A549 (cell line): ENCODE results near the gene MARCHF9. TPM values are rescaled to one million over a fixed set of nuclear protein-coding genes. Genes with fewer than 3 reads are reported as not detected.

Source experiments
- ATAC-seq, 2 experiments: fragments of 200-7000 bp in 1 of 2; fragments of >200 bp in 1 of 2; cut with Nextera tagmentation in 1 of 2; cut with Tn5 transposase in 1 of 2; 3 replicates each; pipeline versions ENCODE4 v1.8.0 to v1.9.1; 2018 to 2020; ENCODE audit warnings: mild to moderate bottlenecking in 1 of 2, moderate library complexity in 1 of 2
- CTCF ChIA-PET: fragments of 300-600 bp; sonication (Branson Sonifier 250); formaldehyde crosslinking; extraction: SDS; loops from one replicate; lab custom pipeline; 2021; ENCODE audit warnings: antibody characterized with exemption, inconsistent platforms; lab: Yijun Ruan, JAX
- POLR2A ChIA-PET: fragments of 350-600 bp; formaldehyde crosslinking; extraction: SDS; loops from one replicate; lab custom pipeline; 2021; ENCODE audit warnings: antibody characterized with exemption, inconsistent platforms; lab: Yijun Ruan, JAX
- DNase-seq, 2 experiments: peaks; one replicate each; pipeline versions ENCODE4 v3.0.0 to v3.0.0-alpha.2; 2011 to 2016; ENCODE audit warnings: low read depth in 1 of 2, low spot score in 1 of 2
- FAIRE-seq: peaks from 2 replicates; lab custom pipeline; 2011; peaks lifted over from hg19 to GRCh38; lab: Jason Lieb, UNC
- H3K27ac ChIP-seq, 2 experiments: fragments of >200 bp; sonication (Bioruptor Twin); formaldehyde crosslinking; 3 replicates each; pipeline ENCODE4 v1.5.1; 2016 to 2017
- H3K4me1 ChIP-seq: fragments of >200 bp; sonication (Bioruptor Twin); formaldehyde crosslinking; 3 replicates; pipeline ENCODE4 v1.6.1; 2016
- H3K4me2 ChIP-seq: fragments of >200 bp; sonication (Bioruptor Twin); formaldehyde crosslinking; 3 replicates; pipeline ENCODE4 v1.6.1; 2016
- H3K4me3 ChIP-seq: fragments of >200 bp; sonication (Bioruptor Twin); formaldehyde crosslinking; 3 replicates; pipeline ENCODE4 v1.5.1; 2016
- H3K9me3 ChIP-seq: fragments of >200 bp; sonication (Bioruptor Twin); formaldehyde crosslinking; 3 replicates; pipeline ENCODE4 v1.6.1; 2016
- BCL3 ChIP-seq: fragments of >200 bp; sonication (Bioruptor Twin); formaldehyde crosslinking; IDR thresholded peaks from 3 replicates; pipeline ENCODE4 v1.6.1; 2016
- CBX2 ChIP-seq: fragments of 200-600 bp; sonication (generic); IDR thresholded peaks from 2 replicates; pipeline ENCODE4 v1.6.1; 2016; ENCODE audit warnings: low read depth, mild to moderate bottlenecking, borderline replicate concordance
- CBX8 ChIP-seq: fragments of 200-600 bp; sonication (generic); IDR thresholded peaks from 2 replicates; pipeline ENCODE4 v1.6.1; 2016
- ESRRA ChIP-seq: fragments of 150-350 bp; IDR thresholded peaks from 2 replicates; pipeline ENCODE4 v1.6.1; 2014; ENCODE audit warnings: mild to moderate bottlenecking, low read length, borderline replicate concordance
- FOSB ChIP-seq: fragments of 250-450 bp; sonication (Bioruptor Pico); IDR thresholded peaks from 2 replicates; pipeline ENCODE4 v1.5.0; 2020; ENCODE audit warnings: mild to moderate bottlenecking, moderate library complexity
- HES2 ChIP-seq: fragments of >200 bp; sonication (Bioruptor Twin); formaldehyde crosslinking; IDR thresholded peaks from 2 replicates; pipeline ENCODE4 v1.6.1; 2016
- HOXB13 ChIP-seq: fragments of 250-450 bp; sonication (Bioruptor Pico); IDR thresholded peaks from 2 replicates; pipeline ENCODE4 v1.5.0; 2020; ENCODE audit warnings: low read depth, mild to moderate bottlenecking, moderate library complexity
- KDM1A ChIP-seq: fragments of 200-600 bp; sonication (generic); IDR thresholded peaks from 2 replicates; pipeline ENCODE4 v1.6.1; 2016; ENCODE audit warnings: low read depth, mild to moderate bottlenecking
- KDM5A ChIP-seq: fragments of 200-600 bp; sonication (generic); IDR thresholded peaks from 2 replicates; pipeline ENCODE4 v1.6.1; 2016; ENCODE audit warnings: antibody characterized with exemption, mild to moderate bottlenecking
- MAFK ChIP-seq: fragments of 450-650 bp; IDR thresholded peaks from 2 replicates; pipeline ENCODE4 v1.6.1; 2014; ENCODE audit not compliant: partially characterized antibody
- MAX ChIP-seq: IDR thresholded peaks from 2 replicates; pipeline ENCODE4 v1.6.1; 2012
- NFE2L2 ChIP-seq: fragments of 150-350 bp; conservative IDR thresholded peaks from 2 replicates; pipeline ENCODE4 v1.6.1; 2014; ENCODE audit warnings: low read length
- PBX3 ChIP-seq: IDR thresholded peaks from 2 replicates; pipeline ENCODE4 v1.6.1; 2012
- RAD21 ChIP-seq, 2 experiments: fragments of >200 bp in 1 of 2; sonication (Bioruptor Twin) in 1 of 2; formaldehyde crosslinking in 1 of 2; IDR thresholded peaks in 1 of 2; conservative IDR thresholded peaks in 1 of 2; 2 replicates in 1 of 2; 3 replicates in 1 of 2; pipeline ENCODE4 v1.6.1; 2012 to 2018; ENCODE audit warnings: inconsistent platforms in 1 of 2
- RARB ChIP-seq: fragments of 250-450 bp; sonication (Bioruptor Pico); IDR thresholded peaks from 2 replicates; pipeline ENCODE4 v1.8.0; 2021; ENCODE audit warnings: mild to moderate bottlenecking, moderate library complexity
- RNF2 ChIP-seq: fragments of 200-600 bp; sonication (generic); IDR thresholded peaks from 2 replicates; pipeline ENCODE4 v1.6.1; 2016; ENCODE audit warnings: low read depth, mild to moderate bottlenecking, antibody characterized with exemption, moderate library complexity, borderline replicate concordance
- SMC3 ChIP-seq: fragments of >200 bp; sonication (Bioruptor Twin); formaldehyde crosslinking; IDR thresholded peaks from 3 replicates; pipeline ENCODE4 v1.6.1; 2018; ENCODE audit warnings: inconsistent platforms
- ZC3H11A ChIP-seq: fragments of 450-650 bp; IDR thresholded peaks from 2 replicates; pipeline ENCODE4 v1.6.1; 2014; ENCODE audit warnings: antibody characterized with exemption, mild to moderate bottlenecking
- ZNF302 ChIP-seq: fragments of 250-450 bp; sonication (Bioruptor Pico); IDR thresholded peaks from 2 replicates; pipeline ENCODE4 v1.9.0; 2021; ENCODE audit warnings: inconsistent platforms, mild to moderate bottlenecking, moderate library complexity
- WGBS: methylation state at CpG from one replicate; pipeline ENCODE4 v1.1.6; 2017; ENCODE audit errors: missing lambda C conversion rate; 5-methylcytosine and 5-hydroxymethylcytosine counted together
- polyA plus RNA-seq, 4 experiments: library from polyadenylated mRNA; depleted of rRNA in 3 of 4; stranded (reverse); fragments of >200 nt; fragmentation: RNase III in 1 of 4; extraction: RNeasy Plus Mini Kit Qiagen cat#74134 plus additional on column Dnase treatment in 1 of 4; gene quantifications; 2 replicates in 3 of 4; 3 replicates in 1 of 4; pipeline ENCODE4 v1.2.3, GENCODE V29; 2011 to 2017
- small RNA-seq, 6 experiments: library from RNA; depleted of rRNA; stranded (forward); fragments of <200 nt; gene quantifications; one replicate each; pipeline ENCODE3, GENCODE V24; 2012

MARCHF9 gene
- polyA plus RNA-seq, 2 of the 4 experiments (the other 2 are of a cell fraction): 6.8 to 7.2 TPM

- FAIRE-seq: peak; percentile 77
- Histone ChIP-seq H3K4me2 (no peak overlapping the region), H3K9me3 (no peaks in the 10 kb centered on the region), H3K4me1 (peaks cover 11% of the 10 kb centered on the region), H3K4me3 (no peak overlapping the region), H3K27ac (no peak overlapping the region)
- CTCF ChIA-PET: interaction anchor here (1.1 to 2.7 kb wide), 7 partner anchors 9 to 95 kb away, joined by 3 to 13 read pairs (median 5); partner anchors contain the start of gene TSFM
- POLR2A ChIA-PET: no interaction called here
- no peak for TF ChIP-seq HOXB13 (CRISPR knock-in tag)
- TF ChIP-seq BCL3: no peak
- TF ChIP-seq HES2: no peak
- TF ChIP-seq CBX2: no peak
- TF ChIP-seq MAX: no peak
- no peak for TF ChIP-seq ESRRA
- no peak for TF ChIP-seq CBX8
- TF ChIP-seq ZNF302 (CRISPR knock-in tag): no peak
- no peak for TF ChIP-seq RARB
- TF ChIP-seq KDM1A: no peak
- TF ChIP-seq ZC3H11A: no peak
- no peak for TF ChIP-seq NFE2L2
- no peak for TF ChIP-seq RAD21 (conservative IDR thresholded peaks at IDR 0.05 in 1 of 2, IDR thresholded peaks at IDR 0.05 in 1 of 2)
- TF ChIP-seq MAFK: no peak
- TF ChIP-seq KDM5A: no peak
- TF ChIP-seq PBX3: no peak
- TF ChIP-seq RNF2: no peak
- no peak for TF ChIP-seq FOSB
- no peak for TF ChIP-seq SMC3
- DNase-seq: no peak
- no peak for ATAC-seq
- 79% methylated on average over 3 of the region's 3 CpGs for WGBS
These were observed 54.5 kb downstream of the MARCHF9 start for GRCh38 chr12:57809425-57809824.

Small RNAs within 50 kb of the gene (small RNA-seq; reads per million reads assigned to genes)
- gene RNU6-1083P: 0 reads per million in 6 experiments

Other genes starting within 250 kb of the MARCHF9 start
- 73.1 and 93.0 TPM in 2 replicates for gene DDIT3, start 234.6 kb upstream of the MARCHF9 start, polyA plus RNA-seq (2011; rRNA removed)
- gene DDIT3, start 234.6 kb upstream of the MARCHF9 start, polyA plus RNA-seq (2017; fragmentation: RNase III; extraction: RNeasy Plus Mini Kit Qiagen cat#74134 plus additional on column Dnase treatment): 11.5 to 16.0 TPM (median 13.5 TPM) in 3 replicates
- gene MBD6, start 232.3 kb upstream of the MARCHF9 start, polyA plus RNA-seq (2011; rRNA removed): 4.6 and 7.3 TPM in 2 replicates
- gene MBD6, start 232.3 kb upstream of the MARCHF9 start, polyA plus RNA-seq (2017; fragmentation: RNase III; extraction: RNeasy Plus Mini Kit Qiagen cat#74134 plus additional on column Dnase treatment): 18.7 to 25.3 TPM (median 24.2 TPM) in 3 replicates
- gene DCTN2, start 207.9 kb upstream of the MARCHF9 start, polyA plus RNA-seq (2011; rRNA removed): 140 and 169 TPM in 2 replicates
- gene DCTN2, start 207.9 kb upstream of the MARCHF9 start, polyA plus RNA-seq (2017; fragmentation: RNase III; extraction: RNeasy Plus Mini Kit Qiagen cat#74134 plus additional on column Dnase treatment): 203 to 211 TPM (median 211 TPM) in 3 replicates
- 0.89 and 0.90 TPM in 2 replicates for gene KIF5A, start 205.1 kb upstream of the MARCHF9 start, polyA plus RNA-seq (2011; rRNA removed)
- gene KIF5A, start 205.1 kb upstream of the MARCHF9 start, polyA plus RNA-seq (2017; fragmentation: RNase III; extraction: RNeasy Plus Mini Kit Qiagen cat#74134 plus additional on column Dnase treatment): 0.45 to 0.61 TPM (median 0.55 TPM) in 3 replicates
- gene PIP4K2C, start 163.9 kb upstream of the MARCHF9 start, polyA plus RNA-seq (2011; rRNA removed): 60.9 and 62.9 TPM in 2 replicates
- 30.5 to 35.7 TPM (median 35.3 TPM) in 3 replicates for gene PIP4K2C, start 163.9 kb upstream of the MARCHF9 start, polyA plus RNA-seq (2017; fragmentation: RNase III; extraction: RNeasy Plus Mini Kit Qiagen cat#74134 plus additional on column Dnase treatment)
- gene DTX3, start 150.3 kb upstream of the MARCHF9 start, polyA plus RNA-seq (2011; rRNA removed): 21.7 and 29.6 TPM in 2 replicates
- 18.1 to 26.2 TPM (median 24.7 TPM) in 3 replicates for gene DTX3, start 150.3 kb upstream of the MARCHF9 start, polyA plus RNA-seq (2017; fragmentation: RNase III; extraction: RNeasy Plus Mini Kit Qiagen cat#74134 plus additional on column Dnase treatment)
- 9.3 and 9.9 TPM in 2 replicates for gene ARHGEF25, start 143.7 kb upstream of the MARCHF9 start, polyA plus RNA-seq (2011; rRNA removed)
- 8.0 to 13.8 TPM (median 11.9 TPM) in 3 replicates for gene ARHGEF25, start 143.7 kb upstream of the MARCHF9 start, polyA plus RNA-seq (2017; fragmentation: RNase III; extraction: RNeasy Plus Mini Kit Qiagen cat#74134 plus additional on column Dnase treatment)
- 25.7 and 27.0 TPM in 2 replicates for gene B4GALNT1, start 121.9 kb upstream of the MARCHF9 start, polyA plus RNA-seq (2011; rRNA removed)
- gene B4GALNT1, start 121.9 kb upstream of the MARCHF9 start, polyA plus RNA-seq (2017; fragmentation: RNase III; extraction: RNeasy Plus Mini Kit Qiagen cat#74134 plus additional on column Dnase treatment): 33.2 to 35.1 TPM (median 33.4 TPM) in 3 replicates
- 183 and 208 TPM in 2 replicates for gene OS9, start 61.0 kb upstream of the MARCHF9 start, polyA plus RNA-seq (2011; rRNA removed)
- gene OS9, start 61.0 kb upstream of the MARCHF9 start, polyA plus RNA-seq (2017; fragmentation: RNase III; extraction: RNeasy Plus Mini Kit Qiagen cat#74134 plus additional on column Dnase treatment): 115 to 128 TPM (median 128 TPM) in 3 replicates
- gene AGAP2, start 16.4 kb upstream of the MARCHF9 start, polyA plus RNA-seq (2011; rRNA removed): 0.26 and 0.36 TPM in 2 replicates
- gene AGAP2, start 16.4 kb upstream of the MARCHF9 start, polyA plus RNA-seq (2017; fragmentation: RNase III; extraction: RNeasy Plus Mini Kit Qiagen cat#74134 plus additional on column Dnase treatment): 0.21 to 0.45 TPM (median 0.28 TPM) in 3 replicates
- gene TSPAN31, start 10.1 kb upstream of the MARCHF9 start, polyA plus RNA-seq (2011; rRNA removed): 51.9 and 61.0 TPM in 2 replicates
- 20.6 to 27.1 TPM (median 22.8 TPM) in 3 replicates for gene TSPAN31, start 10.1 kb upstream of the MARCHF9 start, polyA plus RNA-seq (2017; fragmentation: RNase III; extraction: RNeasy Plus Mini Kit Qiagen cat#74134 plus additional on column Dnase treatment)
- 226 and 289 TPM in 2 replicates for gene CDK4, start 2.8 kb upstream of the MARCHF9 start, polyA plus RNA-seq (2011; rRNA removed)
- 226 to 255 TPM (median 229 TPM) in 3 replicates for gene CDK4, start 2.8 kb upstream of the MARCHF9 start, polyA plus RNA-seq (2017; fragmentation: RNase III; extraction: RNeasy Plus Mini Kit Qiagen cat#74134 plus additional on column Dnase treatment)
- gene CYP27B1, start 12.0 kb downstream of the MARCHF9 start, polyA plus RNA-seq (2011; rRNA removed): 1.8 and 1.9 TPM in 2 replicates
- gene CYP27B1, start 12.0 kb downstream of the MARCHF9 start, polyA plus RNA-seq (2017; fragmentation: RNase III; extraction: RNeasy Plus Mini Kit Qiagen cat#74134 plus additional on column Dnase treatment): 1.9 to 2.9 TPM (median 2.3 TPM) in 3 replicates
- gene METTL1, start 17.0 kb downstream of the MARCHF9 start, polyA plus RNA-seq (2011; rRNA removed): 60.2 and 71.3 TPM in 2 replicates
- gene METTL1, start 17.0 kb downstream of the MARCHF9 start, polyA plus RNA-seq (2017; fragmentation: RNase III; extraction: RNeasy Plus Mini Kit Qiagen cat#74134 plus additional on column Dnase treatment): 55.2 to 64.9 TPM (median 63.0 TPM) in 3 replicates
- 13.8 and 15.8 TPM in 2 replicates for gene EEF1AKMT3, start 17.5 kb downstream of the MARCHF9 start, polyA plus RNA-seq (2011; rRNA removed)
- gene EEF1AKMT3, start 17.5 kb downstream of the MARCHF9 start, polyA plus RNA-seq (2017; fragmentation: RNase III; extraction: RNeasy Plus Mini Kit Qiagen cat#74134 plus additional on column Dnase treatment): 6.2 to 8.0 TPM (median 7.3 TPM) in 3 replicates
- gene TSFM, start 27.7 kb downstream of the MARCHF9 start, polyA plus RNA-seq (2011; rRNA removed): 31.7 and 39.9 TPM in 2 replicates
- gene TSFM, start 27.7 kb downstream of the MARCHF9 start, polyA plus RNA-seq (2017; fragmentation: RNase III; extraction: RNeasy Plus Mini Kit Qiagen cat#74134 plus additional on column Dnase treatment): 56.6 to 60.2 TPM (median 59.2 TPM) in 3 replicates
- 0.99 and 1.1 TPM in 2 replicates for gene AVIL, start 63.6 kb downstream of the MARCHF9 start, polyA plus RNA-seq (2011; rRNA removed)
- gene AVIL, start 63.6 kb downstream of the MARCHF9 start, polyA plus RNA-seq (2017; fragmentation: RNase III; extraction: RNeasy Plus Mini Kit Qiagen cat#74134 plus additional on column Dnase treatment): 0.33 to 1.1 TPM (median 0.53 TPM) in 3 replicates
- gene CTDSP2, start 91.6 kb downstream of the MARCHF9 start, polyA plus RNA-seq (2011; rRNA removed): 87.7 and 114 TPM in 2 replicates
- 26.1 to 34.5 TPM (median 31.3 TPM) in 3 replicates for gene CTDSP2, start 91.6 kb downstream of the MARCHF9 start, polyA plus RNA-seq (2017; fragmentation: RNase III; extraction: RNeasy Plus Mini Kit Qiagen cat#74134 plus additional on column Dnase treatment)
- gene ATP23, start 186.5 kb downstream of the MARCHF9 start, polyA plus RNA-seq (2011; rRNA removed): 13.4 and 14.7 TPM in 2 replicates
- gene ATP23, start 186.5 kb downstream of the MARCHF9 start, polyA plus RNA-seq (2017; fragmentation: RNase III; extraction: RNeasy Plus Mini Kit Qiagen cat#74134 plus additional on column Dnase treatment): 6.3 to 7.5 TPM (median 7.0 TPM) in 3 replicates